H1 (cell line): Measurements from ENCODE around the gene TMEM86B. TPM values are rescaled to one million over a fixed set of nuclear protein-coding genes. Genes with fewer than 3 reads are reported as not detected.

Experiments
- CTCF ChIA-PET: fragments of 300-600 bp; sonication (Branson Sonifier 250); formaldehyde crosslinking; loops from one replicate; lab custom pipeline; 2021; ENCODE audit not compliant: partially characterized antibody; lab: Charles Lee
- POLR2A ChIA-PET: fragments of 300-600 bp; sonication (Branson Sonifier 250); formaldehyde crosslinking; loops from one replicate; lab custom pipeline; 2021; ENCODE audit warnings: inconsistent platforms; ENCODE audit not compliant: partially characterized antibody; lab: Charles Lee
- DNase-seq, 2 experiments: peaks; one replicate each; pipeline versions ENCODE4 v3.0.0 to v3.0.0-alpha.2; 2010 to 2022; ENCODE audit warnings: low spot score in 2 of 2, low read depth in 1 of 2, mixed read lengths in 1 of 2
- FAIRE-seq: peaks from 2 replicates; lab custom pipeline; 2011; peaks lifted over from hg19 to GRCh38; lab: Jason Lieb, UNC
- H2AFZ ChIP-seq: 2 replicates; pipeline ENCODE4 v1.8.1; 2012; ENCODE audit warnings: low read length, inconsistent platforms
- H2AK5ac ChIP-seq: 2 replicates; pipeline ENCODE4 v1.6.1; 2013; ENCODE audit warnings: low read depth, low read length
- H2BK120ac ChIP-seq: replicated peaks from 2 replicates; pipeline ENCODE3; 2013; ENCODE audit warnings: low read depth, low read length, inconsistent platforms
- H2BK12ac ChIP-seq: 2 replicates; pipeline ENCODE4 v1.6.1; 2013; ENCODE audit warnings: low read depth, low read length
- H2BK15ac ChIP-seq: 2 replicates; pipeline ENCODE4 v1.6.1; 2013; ENCODE audit warnings: low read length
- H2BK20ac ChIP-seq: 2 replicates; pipeline ENCODE4 v1.6.1; 2013; ENCODE audit warnings: low read length
- H2BK5ac ChIP-seq: 2 replicates; pipeline ENCODE4 v1.6.1; 2013; ENCODE audit warnings: low read depth, low read length
- H3K14ac ChIP-seq: 2 replicates; pipeline ENCODE4 v1.6.1; 2013; ENCODE audit warnings: inconsistent platforms; ENCODE audit not compliant: insufficient read length
- H3K18ac ChIP-seq: 2 replicates; pipeline ENCODE4 v1.6.1; 2013; ENCODE audit warnings: low read length; ENCODE audit errors: extremely low read depth
- H3K23ac ChIP-seq: 2 replicates; pipeline ENCODE4 v1.6.1; 2013; ENCODE audit warnings: inconsistent platforms; ENCODE audit not compliant: insufficient read length
- H3K23me2 ChIP-seq: 2 replicates; pipeline ENCODE4 v1.6.1; 2013; ENCODE audit warnings: low read depth, low read length
- H3K27ac ChIP-seq: 2 replicates; pipeline ENCODE4 v1.6.1; 2011; ENCODE audit warnings: low read depth, low read length, inconsistent platforms
- H3K27me3 ChIP-seq, 4 experiments: replicated peaks in 1 of 4; 1 replicate in 1 of 4; 2 replicates in 3 of 4; pipeline versions ENCODE4 v1.6.1 to v1.8.1; 2011 to 2013; ENCODE audit warnings: low read length in 3 of 4, mild to moderate bottlenecking in 3 of 4, inconsistent platforms in 2 of 4, mixed read lengths in 2 of 4, moderate library complexity in 1 of 4; ENCODE audit not compliant: control insufficient read depth in 3 of 4, insufficient read depth in 3 of 4; ENCODE audit errors: extremely low read depth in 1 of 4
- H3K36me3 ChIP-seq, 4 experiments: 2 replicates each; pipeline versions ENCODE4 v1.6.1 to v1.8.1; 2011 to 2013; ENCODE audit warnings: mild to moderate bottlenecking in 4 of 4, low read length in 3 of 4, moderate library complexity in 2 of 4, control low read depth in 1 of 4, inconsistent platforms in 1 of 4; ENCODE audit not compliant: insufficient read depth in 4 of 4, control insufficient read depth in 2 of 4
- H3K4ac ChIP-seq: replicated peaks from 2 replicates; pipeline ENCODE3; 2013; ENCODE audit warnings: low read length, low read depth, mixed read lengths, inconsistent platforms; ENCODE audit not compliant: insufficient read length
- H3K4me1 ChIP-seq, 4 experiments: replicated peaks in 1 of 4; 1 replicate in 1 of 4; 2 replicates in 3 of 4; pipeline versions ENCODE4 v1.6.1 to v1.8.1; 2011 to 2013; ENCODE audit warnings: low read length in 3 of 4, inconsistent platforms in 2 of 4, mixed read lengths in 1 of 4; ENCODE audit not compliant: insufficient read depth in 4 of 4, control insufficient read depth in 3 of 4
- H3K4me2 ChIP-seq, 2 experiments: 2 replicates each; pipeline versions ENCODE4 v1.6.1 to v1.8.1; 2011 to 2013; ENCODE audit warnings: low read depth in 2 of 2, low read length in 2 of 2, control low read depth in 1 of 2, inconsistent platforms in 1 of 2, mild to moderate bottlenecking in 1 of 2; ENCODE audit not compliant: insufficient read depth in 1 of 2
- H3K4me3 ChIP-seq, 4 experiments: fragments of 200-600, 300-600 bp in 1 of 4; sonication (generic), shearing (Covaris generic), sonication (Bioruptor Twin) in 1 of 4; 2 replicates each; pipeline versions ENCODE4 v1.5.1 to v1.8.1; 2011 to 2016; ENCODE audit warnings: low read length in 4 of 4, low read depth in 3 of 4, control low read depth in 2 of 4, inconsistent platforms in 2 of 4, mild to moderate bottlenecking in 2 of 4, mixed read lengths in 1 of 4, moderate library complexity in 1 of 4; ENCODE audit not compliant: insufficient read depth in 2 of 4; ENCODE audit errors: extremely low read depth in 1 of 4
- H3K56ac ChIP-seq: replicated peaks from 2 replicates; pipeline ENCODE3; 2013; ENCODE audit warnings: low read depth, mild to moderate bottlenecking, mixed read lengths, low read length, inconsistent platforms; ENCODE audit not compliant: insufficient read length
- H3K79me1 ChIP-seq: 2 replicates; pipeline ENCODE4 v1.6.1; 2013; ENCODE audit warnings: low read depth, low read length, control low read depth
- H3K79me2 ChIP-seq, 2 experiments: 2 replicates each; pipeline versions ENCODE4 v1.6.1 to v1.8.1; 2012 to 2013; ENCODE audit warnings: low read length in 2 of 2, mild to moderate bottlenecking in 2 of 2, inconsistent platforms in 1 of 2; ENCODE audit not compliant: insufficient read depth in 2 of 2, control insufficient read depth in 1 of 2
- H3K9ac ChIP-seq, 4 experiments: replicated peaks in 1 of 4; 1 replicate in 1 of 4; 2 replicates in 3 of 4; pipeline versions ENCODE4 v1.6.1 to v1.8.1; 2011 to 2013; ENCODE audit warnings: low read depth in 3 of 4, low read length in 3 of 4, control low read depth in 2 of 4, mild to moderate bottlenecking in 2 of 4, moderate library complexity in 2 of 4, inconsistent platforms in 1 of 4; ENCODE audit errors: extremely low read depth in 1 of 4
- H3K9me3 ChIP-seq, 2 experiments: 2 replicates each; pipeline versions ENCODE4 v1.6.1 to v1.8.1; 2012 to 2013; ENCODE audit warnings: mild to moderate bottlenecking in 2 of 2, moderate library complexity in 2 of 2, control low read depth in 1 of 2, inconsistent platforms in 1 of 2, low read depth in 1 of 2, low read length in 1 of 2, mixed read lengths in 1 of 2; ENCODE audit not compliant: insufficient read depth in 2 of 2
- H4K20me1 ChIP-seq, 2 experiments: replicated peaks in 1 of 2; 2 replicates each; pipeline versions ENCODE3 to v1.8.1; 2011 to 2013; ENCODE audit warnings: inconsistent platforms in 2 of 2, low read length in 2 of 2, mild to moderate bottlenecking in 1 of 2; ENCODE audit not compliant: insufficient read depth in 2 of 2, control insufficient read depth in 1 of 2
- H4K5ac ChIP-seq: 2 replicates; pipeline ENCODE4 v1.6.1; 2013; ENCODE audit warnings: low read length, low read depth, mixed read lengths, inconsistent platforms; ENCODE audit not compliant: insufficient read length
- H4K8ac ChIP-seq: 2 replicates; pipeline ENCODE4 v1.8.0; 2013; ENCODE audit warnings: mild to moderate bottlenecking, moderate library complexity, low read length, inconsistent platforms; ENCODE audit not compliant: insufficient read depth; ENCODE audit errors: extremely low read depth
- H4K91ac ChIP-seq: replicated peaks from 2 replicates; pipeline ENCODE3; 2013; ENCODE audit warnings: low read length, mixed read lengths, inconsistent platforms; ENCODE audit not compliant: insufficient read length
- ATF2 ChIP-seq: IDR thresholded peaks from 2 replicates; pipeline ENCODE4 v1.6.1; 2012; ENCODE audit warnings: low read length, inconsistent platforms
- ATF3 ChIP-seq: IDR thresholded peaks from 2 replicates; pipeline ENCODE4 v1.6.1; 2011; ENCODE audit warnings: low read depth, mild to moderate bottlenecking, low read length; ENCODE audit not compliant: insufficient read depth
- BCL11A ChIP-seq, 2 experiments: IDR thresholded peaks; one replicate each; pipeline ENCODE4 v1.6.1; 2011; ENCODE audit warnings: low read depth in 2 of 2, low read length in 2 of 2, mild to moderate bottlenecking in 2 of 2
- FOSL1 ChIP-seq: IDR thresholded peaks from 2 replicates; pipeline ENCODE4 v1.6.1; 2011; ENCODE audit warnings: mild to moderate bottlenecking, low read depth, low read length, moderate library complexity; ENCODE audit not compliant: insufficient read depth
- GTF2F1 ChIP-seq: IDR thresholded peaks from 2 replicates; pipeline ENCODE4 v1.6.1; 2012; ENCODE audit warnings: low read depth, low read length, improper control_type of control experiment, borderline replicate concordance
- RXRA ChIP-seq: IDR thresholded peaks from 2 replicates; pipeline ENCODE4 v1.6.1; 2011; ENCODE audit warnings: low read depth, mild to moderate bottlenecking, low read length, moderate library complexity; ENCODE audit not compliant: insufficient read depth
- SAP30 ChIP-seq: fragments of 300-600 bp; sonication (generic); IDR thresholded peaks from 2 replicates; pipeline ENCODE4 v1.7.1; 2012; ENCODE audit warnings: low read length, moderate library complexity, mild to moderate bottlenecking, inconsistent platforms; ENCODE audit not compliant: insufficient read depth, insufficient replicate concordance
- SRF ChIP-seq: IDR thresholded peaks from 2 replicates; pipeline ENCODE4 v1.6.1; 2011; ENCODE audit warnings: mild to moderate bottlenecking, low read depth, low read length, moderate library complexity
- YY1 ChIP-seq: IDR thresholded peaks from 2 replicates; pipeline ENCODE4 v1.6.1; 2011; ENCODE audit warnings: low read depth, mild to moderate bottlenecking, low read length
- WGBS, 2 experiments: shearing (Covaris generic) in 1 of 2; methylation state at CpG; one replicate each; pipeline versions ENCODE4 v1.1.6 to v1.1.7; 2013 to 2015; ENCODE audit warnings: low lambda C conversion rate in 2 of 2, mixed read lengths in 2 of 2, inconsistent platforms in 1 of 2, low coverage in 1 of 2, missing lambda C conversion rate in 1 of 2; ENCODE audit not compliant: insufficient replicate concordance in 2 of 2, insufficient coverage in 1 of 2, insufficient read length in 1 of 2; ENCODE audit errors: extremely low coverage in 1 of 2, missing lambda C conversion rate in 1 of 2; 5-methylcytosine and 5-hydroxymethylcytosine counted together
- polyA plus RNA-seq, 7 experiments: library from polyadenylated mRNA; depleted of rRNA in 3 of 7; stranded (reverse) in 5 of 7; unstranded in 2 of 7; fragments of >200 nt in 5 of 7; fragments of 200-250 nt in 2 of 7; gene quantifications; 1 replicate in 5 of 7; 2 replicates in 1 of 7; 4 replicates in 1 of 7; pipeline versions ENCODE4 v1.2.1 to v1.2.3, GENCODE V29; 2011 to 2013; ENCODE audit warnings: missing spikeins in 2 of 7, mixed read lengths in 2 of 7
- total RNA-seq: library from RNA; stranded (reverse); fragmentation: NEBNext Ultra II Directional; extraction: Animal tissue kit (Norgen Biotek cat#: 25700); gene quantifications from 2 replicates; pipeline ENCODE4 v1.2.1, GENCODE V29; 2021

TMEM86B gene
- total and polyA plus RNA-seq, 2 of the 8 experiments (the other 6 are each of a cell fraction or from before 2014, with no cell fraction given) = 2.0 to 2.9 TPM

- Histone ChIP-seq H3K27me3 (no peaks in the 10 kb centered on the region), H4K8ac (peak overlapping the region; percentile 5; the same call in 1 of the 2 replicates), H2BK12ac (no peak overlapping the region), H3K4me3 (no peak overlapping the region), H3K27ac (no peak overlapping the region), H2AFZ (no peak overlapping the region), H2BK120ac (no peak overlapping the region), H3K23me2 (no peaks in the 10 kb centered on the region), H3K79me2 (no peaks in the 10 kb centered on the region), H3K4ac (no peak overlapping the region), H2BK15ac (no peak overlapping the region), H2BK5ac (no peak overlapping the region; the same call in 1 of the 2 replicates), H3K79me1 (peaks cover under 1% of the 10 kb centered on the region; the same call in 1 of the 2 replicates), H3K18ac (no peak overlapping the region), H3K14ac (no peak overlapping the region), H3K4me1 (no peaks in the 10 kb centered on the region), H3K4me2 (no peak overlapping the region), H3K9me3 (no peaks in the 10 kb centered on the region), H2BK20ac (no peak overlapping the region), H3K56ac (no peak overlapping the region), H4K91ac (no peak overlapping the region), H3K23ac (no peak overlapping the region), H4K20me1 (peaks cover 1 to 20% of the 10 kb centered on the region in 2 experiments), H3K36me3 (peaks cover 15 to 61% (median 44%) of the 10 kb centered on the region in 4 experiments), H4K5ac (no peak overlapping the region), H3K9ac (no peak overlapping the region), H2AK5ac (no peak overlapping the region)
- TF ChIP-seq FOSL1 (no peak), GTF2F1 (no peak), SAP30 (no peak), BCL11A (IDR thresholded peaks at IDR 0.05; ENCODE audit: low read depth in 2 of 2, low read length in 2 of 2) (no peak), SRF (no peak), ATF2 (no peak), YY1 (no peak), ATF3 (no peak), RXRA (no peak)
- WGBS, 2 experiments = 92% methylated on average over 16 of the region's 16 CpGs; no CpG with 5 or more reads in 1 of the 2 experiments
- no peak for FAIRE-seq
- DNase-seq = no peak
- ChIA-PET CTCF (interaction anchor here (1.2 to 8.4 kb wide), 2 partner anchors 14 to 22 kb away, joined by 3 to 32 read pairs; no protein-coding TSS in a partner anchor), POLR2A (no interaction called here)
Measured at GRCh38 chr19:55241935-55242464, 13.4 kb upstream of the TMEM86B start.
